GM18858 (cell line): ENCODE results near the gene C5.

Experiments used
- ATAC-seq: cut with Tn5 transposase; IDR thresholded peaks from one replicate; pipeline ENCODE4 v1.9.1; 2021; ENCODE audit not compliant: unreplicated experiment

The C5 gene

GRCh38 chr9:120913647-120914264 is 136.3 kb downstream of the C5 start:
- no peak for ATAC-seq

GRCh38 chr9:120912958-120913646 is 137.0 kb downstream of the C5 start:
- ATAC-seq: no peak

DNA sequence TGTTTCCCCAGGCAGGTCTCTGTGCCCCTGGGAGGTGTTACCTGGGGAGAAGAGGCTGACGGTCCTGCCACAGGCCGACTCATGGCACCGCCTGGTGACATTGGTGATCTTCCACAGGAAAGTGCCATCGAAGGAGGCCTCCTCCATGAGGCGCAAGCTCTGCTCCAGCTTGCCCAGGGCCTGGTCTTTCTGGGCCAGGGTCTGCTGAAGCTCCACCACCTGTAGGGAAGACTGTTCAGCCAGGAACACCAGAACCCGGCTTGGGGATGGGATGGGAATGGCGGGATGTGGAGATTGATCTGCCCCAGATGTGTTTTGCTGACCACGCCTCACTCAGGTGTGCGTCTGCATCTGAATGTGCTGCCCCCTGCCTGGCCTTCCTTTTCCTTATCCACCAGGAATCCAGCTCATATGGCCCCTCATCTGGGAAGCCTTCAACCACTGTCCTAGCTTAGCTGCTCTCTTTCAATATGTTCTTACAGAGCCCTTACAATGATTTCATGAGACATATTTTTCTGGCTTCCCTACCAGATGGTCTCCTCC is 138.7 kb downstream of the C5 start:
- no peak for ATAC-seq

DNA sequence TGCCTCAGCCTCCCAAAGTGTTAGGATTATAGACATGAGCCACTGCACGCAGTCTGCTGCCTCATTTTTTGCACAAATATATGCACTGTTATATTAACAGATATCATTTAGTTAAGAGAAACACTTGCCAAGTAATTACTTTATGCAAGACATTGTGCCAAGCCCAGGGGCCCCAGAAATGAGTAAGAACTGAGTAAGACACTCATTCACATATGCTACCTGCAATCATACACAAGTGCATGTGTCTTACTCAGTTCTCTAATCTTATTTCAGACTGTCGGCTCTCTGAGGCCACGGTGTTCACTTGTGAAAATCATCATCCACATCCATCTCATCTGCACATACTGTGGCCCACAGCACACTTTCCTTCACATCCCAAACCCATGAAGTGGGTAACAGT is 139.4 kb downstream of the C5 start:
- no peak for ATAC-seq

DNA sequence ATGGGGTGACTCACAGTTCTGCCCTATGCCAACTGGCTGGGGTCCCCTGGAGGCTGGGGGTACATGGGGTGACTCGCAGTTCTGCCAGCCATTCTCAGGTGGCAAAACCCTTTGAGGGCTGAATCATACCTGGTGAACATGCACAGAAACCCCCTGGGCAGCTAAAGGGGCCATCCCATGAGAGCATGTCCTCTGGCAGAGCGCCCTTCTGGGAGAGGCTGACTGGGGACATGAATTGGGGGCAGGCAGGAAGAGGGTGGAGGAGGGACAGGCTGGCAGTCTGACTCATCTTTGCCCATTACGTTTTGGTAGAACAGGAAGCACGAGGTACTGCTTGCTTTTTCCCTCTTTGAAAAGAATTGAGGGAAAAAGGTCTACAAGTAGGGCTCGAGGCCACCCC is 140.2 kb downstream of the C5 start:
- no peak for ATAC-seq

DNA sequence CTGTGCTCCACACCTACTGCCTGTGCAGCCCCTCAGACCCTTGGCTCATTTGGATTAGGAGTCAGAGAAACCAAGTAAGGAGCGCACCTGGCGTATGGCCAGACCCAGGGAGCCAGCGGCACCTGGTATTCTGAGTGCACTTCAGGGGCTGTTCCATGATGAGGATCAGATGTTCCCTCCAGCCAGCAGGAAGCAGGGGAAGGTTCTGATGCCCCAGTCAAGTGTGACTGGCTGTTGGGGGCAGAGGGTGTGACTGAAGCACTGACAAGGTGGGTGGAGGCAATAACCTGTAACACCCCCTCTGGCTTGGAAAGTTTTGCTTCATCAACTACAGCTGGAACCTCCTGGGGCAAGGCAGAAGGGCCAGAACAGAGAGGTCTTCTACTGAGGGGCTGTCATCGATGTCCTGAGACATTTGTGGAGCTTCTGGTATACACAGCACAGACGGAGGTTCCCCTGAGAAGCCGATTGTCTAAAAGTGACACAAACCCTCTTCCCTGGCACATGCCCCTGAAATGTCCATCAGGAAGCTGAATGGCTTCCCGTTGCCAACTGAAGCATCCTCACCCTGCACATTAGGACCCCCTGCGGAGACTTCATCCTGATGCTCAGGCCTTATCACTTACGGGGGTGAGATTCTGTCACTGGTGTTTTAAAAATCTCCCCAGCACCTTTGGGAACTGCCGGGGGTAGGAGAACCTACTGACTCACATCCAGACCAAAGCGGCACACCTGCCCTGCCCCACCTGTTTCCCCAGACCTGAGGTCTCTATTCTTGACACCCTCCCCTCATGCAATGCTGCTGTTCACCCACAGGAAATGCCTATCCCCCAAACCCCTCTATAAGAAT is 144.5 kb downstream of the C5 start:
- no peak for ATAC-seq

DNA sequence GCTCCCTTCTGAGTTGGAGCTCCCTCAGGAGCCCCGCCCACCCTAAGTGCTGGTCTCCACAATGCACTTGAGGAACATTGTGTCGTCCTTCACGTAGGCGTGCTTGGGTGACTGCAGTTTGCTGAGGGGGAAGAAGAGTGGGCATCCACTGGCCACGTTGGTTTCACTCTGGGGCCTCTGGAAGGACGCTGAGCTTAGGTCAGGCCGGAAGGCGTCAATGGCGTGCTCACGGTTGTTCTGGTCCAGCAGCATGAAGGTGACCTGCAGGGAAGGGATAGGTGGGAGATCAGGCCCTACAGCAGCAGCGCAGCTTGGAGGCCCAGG is 145.1 kb downstream of the C5 start:
- no peak for ATAC-seq

DNA sequence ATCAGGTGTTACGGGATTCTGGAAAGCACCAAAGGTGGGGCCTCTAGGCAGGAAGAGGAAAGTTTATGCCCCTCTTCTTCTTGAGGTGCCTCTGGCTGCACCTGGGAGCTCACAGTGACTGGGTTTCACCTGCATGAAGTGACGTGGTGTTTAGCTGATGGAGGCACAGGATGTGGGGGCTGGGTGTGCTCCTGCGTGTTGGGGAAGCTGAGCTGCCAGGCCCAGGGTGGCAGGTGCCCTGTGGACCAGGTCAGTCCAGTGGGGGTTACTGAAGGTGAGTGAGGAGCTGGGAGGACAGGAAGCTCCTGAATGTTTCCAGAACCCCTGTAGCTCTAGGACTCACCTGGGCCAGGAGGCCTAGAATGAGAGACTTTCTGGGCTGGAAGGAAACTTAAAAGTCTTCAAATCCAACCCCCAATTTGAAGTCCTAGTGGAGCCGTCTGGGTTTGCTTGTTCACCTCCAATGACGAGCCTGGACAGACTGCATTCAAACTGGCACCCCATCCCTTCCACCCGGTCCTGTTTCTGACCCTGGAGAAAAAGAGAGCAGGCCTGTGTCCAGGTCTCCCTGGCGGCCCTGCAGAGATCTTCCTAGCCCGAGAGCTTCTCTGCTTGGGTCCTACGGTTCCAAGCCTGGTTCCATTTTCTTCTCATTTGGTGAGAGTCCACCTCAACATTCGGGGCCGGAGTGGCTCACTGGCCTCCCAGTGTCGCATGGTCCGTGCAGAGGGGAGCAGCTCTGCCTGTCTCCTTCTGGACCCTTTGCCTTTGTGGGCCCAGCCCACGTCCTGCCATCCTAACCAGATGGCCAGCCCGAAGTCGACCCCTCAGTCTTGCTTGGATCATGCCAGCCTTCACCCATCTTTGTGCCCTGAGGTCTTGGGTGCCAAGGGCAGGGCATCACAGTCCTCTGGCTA is 145.8 kb downstream of the C5 start:
- no peak for ATAC-seq

DNA sequence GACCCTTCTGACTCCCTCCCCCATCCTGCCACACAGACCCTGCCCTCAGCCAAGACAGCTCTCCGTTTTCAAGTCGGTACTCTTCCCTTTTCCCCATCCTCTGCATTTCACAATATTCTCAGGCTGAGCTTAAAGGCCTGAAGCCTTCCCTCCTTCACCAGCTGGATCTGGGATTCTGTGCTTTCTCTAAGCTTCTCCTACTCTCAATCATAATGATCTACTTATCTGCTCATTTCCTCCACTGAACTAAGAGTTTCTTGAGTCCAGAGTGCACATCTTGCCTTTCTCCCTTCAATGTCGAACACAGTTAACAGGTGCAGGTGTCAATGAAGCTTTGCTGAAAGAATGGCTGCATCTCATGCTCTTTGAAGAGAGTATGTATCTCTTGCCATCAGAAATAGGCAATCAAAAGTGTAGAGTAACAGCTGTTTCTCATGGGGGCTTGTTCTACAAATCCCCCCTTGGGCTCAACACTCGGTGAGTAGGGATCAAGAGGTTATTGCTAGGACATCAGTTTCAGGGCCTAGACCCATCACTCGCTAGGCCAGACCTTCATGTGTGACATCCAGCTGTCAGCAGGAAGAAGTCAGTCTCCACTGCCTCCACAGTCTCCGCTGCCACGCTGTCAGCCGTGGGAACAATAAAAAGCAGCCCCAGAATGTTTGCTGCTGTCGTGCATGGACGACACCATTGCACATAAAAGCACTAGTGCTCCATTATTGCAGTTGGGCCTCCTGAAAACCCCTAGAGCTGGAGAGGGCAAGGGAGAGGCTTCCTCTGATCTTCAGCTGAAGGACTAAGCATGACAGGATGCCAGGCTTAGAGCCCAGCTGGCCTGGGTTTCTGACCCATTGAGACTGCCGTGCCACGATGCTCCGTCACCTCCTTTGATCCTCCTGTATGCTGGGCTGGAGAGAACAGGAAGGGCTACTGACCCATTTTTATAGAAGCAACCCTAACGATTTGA is 147.2 kb downstream of the C5 start:
- no peak for ATAC-seq
